K562 (cell line): ENCODE measurements around the gene PPARD. TPM values are rescaled to one million over a fixed set of nuclear protein-coding genes. Genes with fewer than 3 reads are reported as not detected.

ENCODE experiments used
- ATAC-seq: fragments of 200-7000 bp; cut with Tn5 transposase; 3 replicates; pipeline ENCODE4 v1.9.1; 2020; ENCODE audit warnings: moderate library complexity
- BruUV-seq: library from RNA; stranded (reverse); fragments of 400-500 nt; replicated peaks from 2 replicates; lab custom pipeline; 2021; lab: Mats Ljungman, UMichigan
- CTCF ChIA-PET: fragments of 300-600 bp; formaldehyde crosslinking; extraction: SDS; loops from one replicate; lab custom pipeline; 2021; ENCODE audit warnings: low intra/inter-chr PET ratio; lab: Yijun Ruan, JAX
- POLR2A ChIA-PET: fragments of 300-600, 350-650 bp; sonication (Branson Sonifier 250); formaldehyde crosslinking; extraction: SDS; loops from one replicate; lab custom pipeline; 2021; ENCODE audit warnings: antibody characterized with exemption, inconsistent platforms; lab: Yijun Ruan, JAX
- DNase-seq, 4 experiments: peaks; one replicate each; pipeline versions ENCODE4 v3.0.0 to v3.0.0-alpha.2; 2011 to 2018; ENCODE audit warnings: low spot score in 3 of 4, mixed read lengths in 3 of 4; ENCODE audit errors: extremely low read depth in 1 of 4
- FAIRE-seq: peaks from 2 replicates; lab custom pipeline; 2011; peaks lifted over from hg19 to GRCh38; lab: Jason Lieb, UNC
- H2AFZ ChIP-seq: 2 replicates; pipeline ENCODE4 v1.6.0; 2011; ENCODE audit warnings: low read depth, low read length, control low read depth, inconsistent platforms
- H3K27ac ChIP-seq: fragments of 200-600 bp; 3 replicates; pipeline ENCODE4 v1.8.0; 2011; ENCODE audit warnings: low read depth, mild to moderate bottlenecking, control low read depth, inconsistent platforms, low read length, moderate library complexity, mixed read lengths; ENCODE audit errors: extremely low read depth
- H3K27me3 ChIP-seq, 2 experiments: fragments of 300-600 bp in 1 of 2; 2 replicates in 1 of 2; 3 replicates in 1 of 2; pipeline versions ENCODE4 v1.6.0 to v1.8.0; 2011; ENCODE audit warnings: inconsistent platforms in 2 of 2, low read length in 2 of 2, mild to moderate bottlenecking in 1 of 2, mixed read lengths in 1 of 2, moderate library complexity in 1 of 2; ENCODE audit not compliant: control insufficient read depth in 2 of 2, insufficient read depth in 2 of 2
- H3K36me3 ChIP-seq: fragments of 300-600 bp; 3 replicates; pipeline ENCODE4 v1.8.0; 2011; ENCODE audit warnings: mild to moderate bottlenecking, low read length, inconsistent platforms; ENCODE audit not compliant: control insufficient read depth, insufficient read depth
- H3K4me1 ChIP-seq, 2 experiments: fragments of 200-600 bp in 1 of 2; replicated peaks in 1 of 2; 2 replicates in 1 of 2; 3 replicates in 1 of 2; pipeline versions ENCODE4 v1.5.1 to v1.8.0; 2011; ENCODE audit warnings: inconsistent platforms in 2 of 2, low read length in 2 of 2, mild to moderate bottlenecking in 1 of 2, mixed read lengths in 1 of 2, moderate library complexity in 1 of 2; ENCODE audit not compliant: control insufficient read depth in 2 of 2, insufficient read depth in 2 of 2
- H3K4me2 ChIP-seq: 2 replicates; pipeline ENCODE4 v1.6.1; 2011; ENCODE audit warnings: low read length, control low read depth, inconsistent platforms, mixed read lengths; ENCODE audit not compliant: insufficient read depth
- H3K4me3 ChIP-seq: fragments of 200-600 bp; sonication (generic), shearing (Covaris generic); 2 replicates; pipeline ENCODE4 v1.5.1; 2016; ENCODE audit warnings: control low read depth, inconsistent platforms
- H3K79me2 ChIP-seq: fragments of 200-600 bp; 3 replicates; pipeline ENCODE4 v1.8.0; 2011; ENCODE audit warnings: low read length, inconsistent platforms; ENCODE audit not compliant: control insufficient read depth, insufficient read depth
- H3K9ac ChIP-seq, 2 experiments: 2 replicates each; pipeline versions ENCODE4 v1.6.0 to v1.6.1; 2011; ENCODE audit warnings: low read depth in 2 of 2, low read length in 2 of 2, control low read depth in 1 of 2, inconsistent platforms in 1 of 2, mild to moderate bottlenecking in 1 of 2, mixed read lengths in 1 of 2; ENCODE audit not compliant: insufficient read depth in 1 of 2
- H3K9me1 ChIP-seq: one replicate; pipeline ENCODE4 v1.6.0; 2011; ENCODE audit warnings: inconsistent platforms, mild to moderate bottlenecking, low read length, moderate library complexity; ENCODE audit not compliant: control insufficient read depth, insufficient read depth
- H3K9me3 ChIP-seq: replicated peaks from 2 replicates; pipeline ENCODE4 v1.5.1; 2011; ENCODE audit warnings: low read depth, low read length, inconsistent platforms; ENCODE audit not compliant: control insufficient read depth, insufficient read depth
- H4K20me1 ChIP-seq: replicated peaks from 2 replicates; pipeline ENCODE4 v1.6.1; 2011; ENCODE audit warnings: low read length, inconsistent platforms, mixed read lengths; ENCODE audit not compliant: control insufficient read depth, insufficient read depth
- CSDE1 ChIP-seq, 2 experiments: fragments of 450-650 bp; IDR thresholded peaks; 2 replicates each; pipeline ENCODE4 v1.6.1; 2016; ENCODE audit warnings: mild to moderate bottlenecking in 1 of 2
- GATAD2B ChIP-seq: fragments of 450-650 bp; IDR thresholded peaks from 2 replicates; pipeline ENCODE4 v1.6.1; 2017; ENCODE audit warnings: mild to moderate bottlenecking, borderline replicate concordance
- HMG20A ChIP-seq: fragments of 450-650 bp; formaldehyde crosslinking; conservative IDR thresholded peaks from 2 replicates; pipeline ENCODE4 v1.4.0; 2020; ENCODE audit warnings: mild to moderate bottlenecking, mixed read lengths
- KDM1A ChIP-seq, 2 experiments: fragments of 450-650 bp; IDR thresholded peaks; 2 replicates each; pipeline ENCODE4 v1.6.1; 2016; ENCODE audit warnings: mild to moderate bottlenecking in 2 of 2
- MCM3 ChIP-seq: fragments of 450-650 bp; IDR thresholded peaks from 2 replicates; pipeline ENCODE4 v1.6.1; 2016
- NR4A1 ChIP-seq, 2 experiments: fragments of 250-450 bp in 1 of 2; fragments of 450-650 bp in 1 of 2; sonication (Bioruptor Pico) in 1 of 2; IDR thresholded peaks; 2 replicates each; pipeline versions ENCODE4 v1.4.0 to v1.6.1; 2016 to 2020; ENCODE audit warnings: mild to moderate bottlenecking in 2 of 2, missing compliant biosample characterization in 1 of 2, missing genetic modification characterization in 1 of 2, moderate library complexity in 1 of 2
- POLR2G ChIP-seq: fragments of 200-400 bp; formaldehyde crosslinking; IDR thresholded peaks from 2 replicates; pipeline ENCODE4 v1.6.1; 2017; ENCODE audit warnings: low read depth, mild to moderate bottlenecking, antibody characterized with exemption, low read length, moderate library complexity
- PRMT5 ChIP-seq: sonication (generic); formaldehyde crosslinking; IDR thresholded peaks from 2 replicates; pipeline ENCODE4 v1.5.0; 2020; ENCODE audit warnings: missing genetic modification reagents
- U2AF1 ChIP-seq: fragments of 200-400 bp; formaldehyde crosslinking; optimal IDR thresholded peaks from 2 replicates; pipeline ENCODE3; 2017; ENCODE audit warnings: mild to moderate bottlenecking, low read depth, low read length, moderate library complexity
- ZBTB33 ChIP-seq: sonication (generic); formaldehyde crosslinking; IDR thresholded peaks from 2 replicates; pipeline ENCODE4 v1.8.1; 2023; ENCODE audit warnings: mild to moderate bottlenecking, missing genetic modification reagents
- ZHX1 ChIP-seq: fragments of 150-350 bp; conservative IDR thresholded peaks from 2 replicates; pipeline ENCODE4 v1.6.1; 2014; ENCODE audit warnings: low read length
- ZNF644 ChIP-seq: fragments of 200-800 bp; sonication (Bioruptor generic); IDR thresholded peaks from 2 replicates; pipeline ENCODE4 v1.6.1; 2016; ENCODE audit warnings: low read depth, missing genetic modification characterization, missing compliant biosample characterization
- WGBS: fragments of 100-300 bp; shearing (Covaris generic); methylation state at CpG from one replicate; pipeline ENCODE4 v1.1.6; 2016; ENCODE audit warnings: low coverage, mixed read lengths; ENCODE audit not compliant: insufficient coverage; ENCODE audit errors: missing lambda C conversion rate; 5-methylcytosine and 5-hydroxymethylcytosine counted together
- in situ Hi-C: fragments of 300-500 bp; cut with MboI; formaldehyde crosslinking; loops from 4 replicates; pipeline ENCODE4 v1.15.0; 2018; ENCODE audit warnings: inconsistent platforms, mixed read lengths
- intact Hi-C: fragments of 100-400 bp; cut with micrococcal nuclease; formaldehyde crosslinking; loops from 2 replicates; pipeline ENCODE4 v1.14.2; 2022
- polyA plus RNA-seq, 8 experiments: library from polyadenylated mRNA; depleted of rRNA in 4 of 8; stranded (reverse) in 5 of 8; unstranded in 3 of 8; fragments of >200 nt; fragmentation: Nextera tagmentation in 2 of 8; fragmentation: Illumina TruSeq in 1 of 8; extraction: Ambion mirVana in 2 of 8; extraction: Trizol in 1 of 8; gene quantifications; 2 replicates each; pipeline versions ENCODE4 v1.2.1 to v1.2.3, GENCODE V29; 2011 to 2014; ENCODE audit warnings: inconsistent platforms in 1 of 8, missing spikeins in 1 of 8
- total RNA-seq, 7 experiments: library from RNA; depleted of rRNA in 6 of 7; stranded (reverse); fragments of >200 nt in 6 of 7; fragmentation: Illumina TruSeq in 2 of 7; extraction: Trizol in 2 of 7; gene quantifications; 2 replicates each; pipeline versions ENCODE4 v1.2.1 to v1.2.3, GENCODE V29; 2011 to 2021; ENCODE audit warnings: low replicate concordance in 1 of 7

Gene PPARD
- total and polyA plus RNA-seq, 9 of the 15 experiments (the other 6 are each of a cell fraction or from before 2014, with no cell fraction given) = 0.14 to 13.2 (median 3.8) TPM

- TF ChIP-seq GATAD2B (no peak), ZHX1 (no peak), KDM1A (IDR thresholded peaks at IDR 0.05) (no peak)
These were observed 24.7 kb upstream of the PPARD start (continued) for GRCh38 chr6:35317483-35318195.

GRCh38 chr6:35318196-35319171, 23.9 kb upstream of the PPARD start:
- ATAC-seq (peak; percentile 91), DNase-seq (peak in 3 of 4 experiments; percentile 59 to 77 (median 73)), FAIRE-seq (no peak)
- Histone ChIP-seq H3K36me3 (peaks cover 31% of the 10 kb centered on the region; the same call in 2 of the 3 replicates), H3K27ac (no peak overlapping the region), H4K20me1 (no peaks in the 10 kb centered on the region), H3K9me3 (no peaks in the 10 kb centered on the region), H2AFZ (no peak overlapping the region), H3K79me2 (no peaks in the 10 kb centered on the region), H3K9ac (no peak overlapping the region), H3K9me1 (no peaks in the 10 kb centered on the region), H3K4me2 (no peak overlapping the region), H3K27me3 (no peaks in the 10 kb centered on the region), H3K4me3 (no peak overlapping the region), H3K4me1 (peaks cover 0 to 14% of the 10 kb centered on the region in 2 experiments; a peak in 1 of 5 replicates)
- CTCF ChIA-PET = interaction anchor here (0.7 kb wide), 1 partner anchor 259 kb away, joined by 3 read pairs; no protein-coding TSS in a partner anchor
- peak; percentile 90; the same call in 1 of the 2 replicates for TF ChIP-seq ZBTB33 (CRISPR knock-in tag)
- TF ChIP-seq ZNF644 = no peak
- no peak for TF ChIP-seq U2AF1
- TF ChIP-seq HMG20A = no peak
- TF ChIP-seq MCM3 = no peak
- no peak for TF ChIP-seq CSDE1 (IDR thresholded peaks at IDR 0.05)
- peak; percentile 57; the same call in 1 of the 2 replicates for TF ChIP-seq POLR2G
- TF ChIP-seq NR4A1 (CRISPR knock-in tag; IDR thresholded peaks at IDR 0.05) = no peak
- no peak for TF ChIP-seq NR4A1 (tag; IDR thresholded peaks at IDR 0.05)
- no peak for TF ChIP-seq PRMT5 (CRISPR knock-in tag)
- in situ Hi-C loops (no loop called here), intact Hi-C loops (no loop called here)
- BruUV-seq = no TSS peak
- WGBS = 91% methylated on average over 40 of the region's 55 CpGs
- POLR2A ChIA-PET = interaction anchor here (1.0 kb wide), 1 partner anchor 8 kb away, joined by 3 read pairs; no protein-coding TSS in a partner anchor
